Calu3 (cell line): ENCODE data around the gene UHRF2. TPM values are rescaled to one million over a fixed set of nuclear protein-coding genes. Genes with fewer than 3 reads are reported as not detected.

Source experiments
- BruUV-seq: library from RNA; stranded (reverse); fragments of 400-500 nt; replicated peaks from 2 replicates; lab custom pipeline; 2021; lab: Mats Ljungman, UMichigan
- CTCF ChIA-PET: fragments of 300-600 bp; sonication (Branson Sonifier 250); formaldehyde crosslinking; loops from one replicate; lab custom pipeline; 2022; ENCODE audit warnings: antibody characterized with exemption; lab: Charles Lee
- DNase-seq: peaks from one replicate; pipeline ENCODE4 v3.0.0; 2022
- H3K27ac Mint-ChIP-seq: one replicate; pipeline ENCODE4 v1.8.0; 2022; ENCODE audit warnings: mixed read lengths; ENCODE audit not compliant: unreplicated experiment
- H3K27me3 Mint-ChIP-seq: one replicate; pipeline ENCODE4 v1.8.0; 2022; ENCODE audit warnings: mixed read lengths; ENCODE audit not compliant: unreplicated experiment
- H3K36me3 Mint-ChIP-seq: one replicate; pipeline ENCODE4 v1.8.0; 2022; ENCODE audit warnings: mild to moderate bottlenecking, moderate library complexity, mixed read lengths; ENCODE audit not compliant: insufficient read depth, unreplicated experiment
- H3K4me1 Mint-ChIP-seq: one replicate; pipeline ENCODE4 v1.8.0; 2022; ENCODE audit warnings: mild to moderate bottlenecking, low read depth, mixed read lengths; ENCODE audit not compliant: unreplicated experiment
- H3K4me3 Mint-ChIP-seq: one replicate; pipeline ENCODE4 v1.8.0; 2022; ENCODE audit warnings: mild to moderate bottlenecking, low read depth, moderate library complexity, mixed read lengths; ENCODE audit not compliant: unreplicated experiment
- H3K9me3 Mint-ChIP-seq: one replicate; pipeline ENCODE4 v1.8.0; 2022; ENCODE audit warnings: low read depth, mixed read lengths; ENCODE audit not compliant: unreplicated experiment
- intact Hi-C: fragments of 100-400 bp; cut with micrococcal nuclease; formaldehyde crosslinking; loops from one replicate; pipeline ENCODE4 v1.10.0; 2022; ENCODE audit not compliant: unreplicated experiment
- total RNA-seq: library from RNA; stranded (reverse); gene quantifications from 2 replicates; pipeline ENCODE4 v1.2.3, GENCODE V29; 2022
- TF ChIP-seq, protein P1 (sequence below): fragments of 200-600 bp; IDR thresholded peaks from one replicate; pipeline ENCODE4 v1.8.0; 2022; ENCODE audit warnings: antibody characterized with exemption; ENCODE audit not compliant: unreplicated experiment

The UHRF2 gene
- total RNA-seq, 1 experiment from 2014 or later, result 38.4 TPM

- BruUV-seq, result no TSS peak
- H3K9me3 Mint-ChIP-seq, result no peaks in the 10 kb centered on the region
- H3K27ac Mint-ChIP-seq, result no peak overlapping the region
- H3K4me3 Mint-ChIP-seq, result no peak overlapping the region
- TF ChIP-seq, protein P1, sequence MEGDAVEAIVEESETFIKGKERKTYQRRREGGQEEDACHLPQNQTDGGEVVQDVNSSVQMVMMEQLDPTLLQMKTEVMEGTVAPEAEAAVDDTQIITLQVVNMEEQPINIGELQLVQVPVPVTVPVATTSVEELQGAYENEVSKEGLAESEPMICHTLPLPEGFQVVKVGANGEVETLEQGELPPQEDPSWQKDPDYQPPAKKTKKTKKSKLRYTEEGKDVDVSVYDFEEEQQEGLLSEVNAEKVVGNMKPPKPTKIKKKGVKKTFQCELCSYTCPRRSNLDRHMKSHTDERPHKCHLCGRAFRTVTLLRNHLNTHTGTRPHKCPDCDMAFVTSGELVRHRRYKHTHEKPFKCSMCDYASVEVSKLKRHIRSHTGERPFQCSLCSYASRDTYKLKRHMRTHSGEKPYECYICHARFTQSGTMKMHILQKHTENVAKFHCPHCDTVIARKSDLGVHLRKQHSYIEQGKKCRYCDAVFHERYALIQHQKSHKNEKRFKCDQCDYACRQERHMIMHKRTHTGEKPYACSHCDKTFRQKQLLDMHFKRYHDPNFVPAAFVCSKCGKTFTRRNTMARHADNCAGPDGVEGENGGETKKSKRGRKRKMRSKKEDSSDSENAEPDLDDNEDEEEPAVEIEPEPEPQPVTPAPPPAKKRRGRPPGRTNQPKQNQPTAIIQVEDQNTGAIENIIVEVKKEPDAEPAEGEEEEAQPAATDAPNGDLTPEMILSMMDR, result no peak
- H3K27me3 Mint-ChIP-seq, result no peaks in the 10 kb centered on the region
- CTCF ChIA-PET, result no interaction called here
- intact Hi-C loops, result no loop called here
- no peaks in the 10 kb centered on the region for H3K36me3 Mint-ChIP-seq
- no peak for DNase-seq
- H3K4me1 Mint-ChIP-seq, result no peaks in the 10 kb centered on the region
These were observed 138.1 kb downstream of the UHRF2 start for GRCh38 chr9:6551136-6551535.

GRCh38 chr9:6552033-6552432 lies 139.0 kb downstream of the UHRF2 start:
- BruUV-seq, result no TSS peak
- Mint-ChIP-seq H3K4me1 (no peaks in the 10 kb centered on the region), H3K36me3 (no peaks in the 10 kb centered on the region), H3K27ac (no peak overlapping the region), H3K9me3 (no peaks in the 10 kb centered on the region), H3K4me3 (no peak overlapping the region), H3K27me3 (no peaks in the 10 kb centered on the region)
- intact Hi-C loops, result no loop called here
- no peak for DNase-seq
- CTCF ChIA-PET, result no interaction called here
- TF ChIP-seq, protein P1, result no peak

DNA sequence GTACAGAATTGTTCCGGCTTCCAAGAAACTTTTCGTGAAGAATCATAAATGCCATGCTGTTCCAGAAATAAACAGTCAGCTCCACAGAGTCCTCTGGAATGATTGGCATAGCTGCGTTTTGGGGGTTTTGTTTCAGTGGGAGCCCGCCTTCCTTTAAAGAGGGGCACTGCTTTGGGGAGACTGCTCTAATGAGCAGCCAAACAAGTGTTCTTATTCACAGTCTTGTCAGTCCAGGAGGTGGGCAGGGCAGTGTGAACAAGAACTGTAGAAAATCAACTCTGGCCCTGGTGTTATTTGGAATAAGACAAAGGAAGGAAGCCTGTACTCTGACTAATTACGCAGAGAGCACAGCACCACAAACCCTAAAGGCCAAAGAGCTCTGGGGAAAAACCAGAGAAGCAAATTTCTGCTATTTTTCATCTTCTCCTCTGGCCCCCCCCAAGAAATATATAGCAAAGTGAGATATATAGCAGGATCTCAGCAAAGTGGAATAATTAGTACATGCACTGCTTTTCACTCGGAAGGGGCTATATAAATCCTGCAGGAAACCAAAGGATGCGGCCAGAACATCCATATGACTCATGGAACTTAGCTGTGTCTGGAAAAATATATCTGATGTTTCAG lies 139.6 kb downstream of the UHRF2 start:
- Mint-ChIP-seq H3K27ac (no peak overlapping the region), H3K27me3 (no peaks in the 10 kb centered on the region), H3K4me3 (no peak overlapping the region), H3K9me3 (no peaks in the 10 kb centered on the region), H3K36me3 (no peaks in the 10 kb centered on the region), H3K4me1 (no peaks in the 10 kb centered on the region)
- no peak for DNase-seq
- CTCF ChIA-PET, result no interaction called here
- no TSS peak for BruUV-seq
- intact Hi-C loops, result no loop called here
- TF ChIP-seq, protein P1, result no peak

GRCh38 chr9:6553866-6554265 lies 140.9 kb downstream of the UHRF2 start:
- BruUV-seq, result no TSS peak
- Mint-ChIP-seq H3K4me1 (no peaks in the 10 kb centered on the region), H3K27me3 (no peaks in the 10 kb centered on the region), H3K4me3 (no peak overlapping the region), H3K9me3 (no peaks in the 10 kb centered on the region), H3K27ac (no peak overlapping the region), H3K36me3 (no peaks in the 10 kb centered on the region)
- TF ChIP-seq, protein P1, result no peak
- CTCF ChIA-PET, result no interaction called here
- DNase-seq, result no peak
- intact Hi-C loops, result no loop called here

Other genes starting within 250 kb of the UHRF2 start
- gene IL33, start 197.4 kb upstream of the UHRF2 start, total RNA-seq, result 0.64 and 1.9 TPM in 2 replicates
- gene TPD52L3, start 84.8 kb upstream of the UHRF2 start, total RNA-seq, result not detected in 2 replicates
- 5.1 and 8.0 TPM in 2 replicates for gene GLDC, start 232.5 kb downstream of the UHRF2 start, total RNA-seq